ENCODE measurements around the gene ZNF213. TPM values are rescaled to one million over a fixed set of nuclear protein-coding genes. Genes with fewer than 3 reads are reported as not detected.

Gene ZNF213
- total RNA-seq, 1 experiment from 2014 or later = 12.3 TPM

GRCh38 chr16:3099732-3100499 lies 34.9 kb upstream of the ZNF213 start:
- in situ Hi-C loops (cut with HindIII; ENCODE audit: low pct_unique_long_range_greater_than_20kb, low sequenced_read_pairs) (no loop called here), intact Hi-C loops (cut with micrococcal nuclease; ENCODE audit: unreplicated experiment) (no loop called here)
- no peaks in the 10 kb centered on the region for H3K27me3 ChIP-seq (ENCODE audit: control insufficient read depth, insufficient read depth, low read length)
- DNase-seq (ENCODE audit: low read depth, low spot score) (no peak), ATAC-seq (peak; percentile 82)
- BruUV-seq (replicated peaks) = no TSS peak
- H3K4me3 ChIP-seq (ENCODE audit: low read depth in 2 of 2, low read length in 2 of 2) = peak overlapping the region; percentile 7 to 49; a peak in 3 of 4 replicates
- H3K4me1 ChIP-seq (ENCODE audit: control insufficient read depth, insufficient read depth, low read length) = peaks cover 5% of the 10 kb centered on the region
- CTCF ChIA-PET = no interaction called here
- POLR2A ChIA-PET = no interaction called here
- no peaks in the 10 kb centered on the region for H3K9me3 ChIP-seq (ENCODE audit: control insufficient read depth, insufficient read depth, low read depth, low read length)
- H3K27ac ChIP-seq (ENCODE audit: low read length) = peak overlapping the region; percentile 70; the same call in 1 of the 2 replicates
- no peak for TF ChIP-seq TCF7L2 (IDR thresholded peaks at IDR 0.05; ENCODE audit: low read depth, low read length)
- no peak for TF ChIP-seq POLR2AphosphoS5 (IDR thresholded peaks at IDR 0.05; ENCODE audit: low read depth, low read length)
- no peak for TF ChIP-seq SIN3A (IDR thresholded peaks at IDR 0.05; ENCODE audit: borderline replicate concordance, insufficient read depth, low read depth, low read length)
- TF ChIP-seq, protein P1, sequence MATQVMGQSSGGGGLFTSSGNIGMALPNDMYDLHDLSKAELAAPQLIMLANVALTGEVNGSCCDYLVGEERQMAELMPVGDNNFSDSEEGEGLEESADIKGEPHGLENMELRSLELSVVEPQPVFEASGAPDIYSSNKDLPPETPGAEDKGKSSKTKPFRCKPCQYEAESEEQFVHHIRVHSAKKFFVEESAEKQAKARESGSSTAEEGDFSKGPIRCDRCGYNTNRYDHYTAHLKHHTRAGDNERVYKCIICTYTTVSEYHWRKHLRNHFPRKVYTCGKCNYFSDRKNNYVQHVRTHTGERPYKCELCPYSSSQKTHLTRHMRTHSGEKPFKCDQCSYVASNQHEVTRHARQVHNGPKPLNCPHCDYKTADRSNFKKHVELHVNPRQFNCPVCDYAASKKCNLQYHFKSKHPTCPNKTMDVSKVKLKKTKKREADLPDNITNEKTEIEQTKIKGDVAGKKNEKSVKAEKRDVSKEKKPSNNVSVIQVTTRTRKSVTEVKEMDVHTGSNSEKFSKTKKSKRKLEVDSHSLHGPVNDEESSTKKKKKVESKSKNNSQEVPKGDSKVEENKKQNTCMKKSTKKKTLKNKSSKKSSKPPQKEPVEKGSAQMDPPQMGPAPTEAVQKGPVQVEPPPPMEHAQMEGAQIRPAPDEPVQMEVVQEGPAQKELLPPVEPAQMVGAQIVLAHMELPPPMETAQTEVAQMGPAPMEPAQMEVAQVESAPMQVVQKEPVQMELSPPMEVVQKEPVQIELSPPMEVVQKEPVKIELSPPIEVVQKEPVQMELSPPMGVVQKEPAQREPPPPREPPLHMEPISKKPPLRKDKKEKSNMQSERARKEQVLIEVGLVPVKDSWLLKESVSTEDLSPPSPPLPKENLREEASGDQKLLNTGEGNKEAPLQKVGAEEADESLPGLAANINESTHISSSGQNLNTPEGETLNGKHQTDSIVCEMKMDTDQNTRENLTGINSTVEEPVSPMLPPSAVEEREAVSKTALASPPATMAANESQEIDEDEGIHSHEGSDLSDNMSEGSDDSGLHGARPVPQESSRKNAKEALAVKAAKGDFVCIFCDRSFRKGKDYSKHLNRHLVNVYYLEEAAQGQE (IDR thresholded peaks at IDR 0.05; ENCODE audit: insufficient read depth in 1 of 2, low read depth in 2 of 2, low read length in 1 of 2) = no peak
- TF ChIP-seq, protein P2, sequence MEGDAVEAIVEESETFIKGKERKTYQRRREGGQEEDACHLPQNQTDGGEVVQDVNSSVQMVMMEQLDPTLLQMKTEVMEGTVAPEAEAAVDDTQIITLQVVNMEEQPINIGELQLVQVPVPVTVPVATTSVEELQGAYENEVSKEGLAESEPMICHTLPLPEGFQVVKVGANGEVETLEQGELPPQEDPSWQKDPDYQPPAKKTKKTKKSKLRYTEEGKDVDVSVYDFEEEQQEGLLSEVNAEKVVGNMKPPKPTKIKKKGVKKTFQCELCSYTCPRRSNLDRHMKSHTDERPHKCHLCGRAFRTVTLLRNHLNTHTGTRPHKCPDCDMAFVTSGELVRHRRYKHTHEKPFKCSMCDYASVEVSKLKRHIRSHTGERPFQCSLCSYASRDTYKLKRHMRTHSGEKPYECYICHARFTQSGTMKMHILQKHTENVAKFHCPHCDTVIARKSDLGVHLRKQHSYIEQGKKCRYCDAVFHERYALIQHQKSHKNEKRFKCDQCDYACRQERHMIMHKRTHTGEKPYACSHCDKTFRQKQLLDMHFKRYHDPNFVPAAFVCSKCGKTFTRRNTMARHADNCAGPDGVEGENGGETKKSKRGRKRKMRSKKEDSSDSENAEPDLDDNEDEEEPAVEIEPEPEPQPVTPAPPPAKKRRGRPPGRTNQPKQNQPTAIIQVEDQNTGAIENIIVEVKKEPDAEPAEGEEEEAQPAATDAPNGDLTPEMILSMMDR (IDR thresholded peaks at IDR 0.05) = no peak
- H3K36me3 ChIP-seq (ENCODE audit: control insufficient read depth, insufficient read depth, low read length) = no peaks in the 10 kb centered on the region

- intact Hi-C loops (cut with micrococcal nuclease; ENCODE audit: unreplicated experiment) (no loop called here), in situ Hi-C loops (cut with HindIII; ENCODE audit: low pct_unique_long_range_greater_than_20kb, low sequenced_read_pairs) (no loop called here)
- CTCF ChIA-PET = interaction anchor here (0.6 to 0.7 kb wide), 2 partner anchors 29 to 82 kb away, joined by 6 to 10 read pairs; no protein-coding TSS in a partner anchor
- POLR2A ChIA-PET = no interaction called here
- no peak for ATAC-seq
- TF ChIP-seq, protein P2 (IDR thresholded peaks at IDR 0.05) = peak; percentile 91
- TF ChIP-seq, protein P1 (IDR thresholded peaks at IDR 0.05; ENCODE audit: insufficient read depth in 1 of 2, low read depth in 2 of 2, low read length in 1 of 2) = no peak
- peaks cover 9% of the 10 kb centered on the region for H3K4me1 ChIP-seq (ENCODE audit: control insufficient read depth, insufficient read depth, low read length)
- H3K4me3 ChIP-seq (ENCODE audit: low read depth in 2 of 2, low read length in 2 of 2) = no peak overlapping the region
- H3K27me3 ChIP-seq (ENCODE audit: control insufficient read depth, insufficient read depth, low read length) = no peaks in the 10 kb centered on the region
- 0 out of 2 replicates have a peak, but pooled peaks cover 2% of the 10 kb centered on the region for H3K36me3 ChIP-seq (ENCODE audit: control insufficient read depth, insufficient read depth, low read length)
- no peak for DNase-seq (ENCODE audit: low read depth, low spot score)
- H3K27ac ChIP-seq (ENCODE audit: low read length) = peak overlapping the region; percentile 70; the same call in 1 of the 2 replicates
- no TSS peak for BruUV-seq (replicated peaks)
- H3K9me3 ChIP-seq (ENCODE audit: control insufficient read depth, insufficient read depth, low read depth, low read length) = no peaks in the 10 kb centered on the region
Observed at GRCh38 chr16:3101018-3101840, 33.6 kb upstream of the ZNF213 start.

All from Panc1 (cell line).